GM21515 (cell line): ENCODE data around the gene SPATA31D4.
"Not testable (repeated sequence)": the region's sequence is repeated elsewhere in the genome, so short reads cannot be mapped to it uniquely, and the experiment has no call there.

Experiments
- ATAC-seq: cut with Tn5 transposase; IDR thresholded peaks from one replicate; pipeline ENCODE4 v1.9.1; 2021; ENCODE audit not compliant: unreplicated experiment

SPATA31D4 gene

GRCh38 chr9:81928305-81928704 is at the start of gene SPATA31D4:
Gene SPATA31D4, plus strand, starts transcription at chr9:81928428. Its CDS starts 86 bp downstream, at chr9:81928514.
- ATAC-seq = not testable (repeated sequence)

GRCh38 chr9:81878530-81878929 is 49.7 kb upstream of the SPATA31D4 start:
- ATAC-seq = no peak

GRCh38 chr9:81879501-81879916 is 48.7 kb upstream of the SPATA31D4 start:
- no peak for ATAC-seq

- ATAC-seq = no peak
These were observed 42.6 kb upstream of the SPATA31D4 start for GRCh38 chr9:81885602-81886001.

DNA sequence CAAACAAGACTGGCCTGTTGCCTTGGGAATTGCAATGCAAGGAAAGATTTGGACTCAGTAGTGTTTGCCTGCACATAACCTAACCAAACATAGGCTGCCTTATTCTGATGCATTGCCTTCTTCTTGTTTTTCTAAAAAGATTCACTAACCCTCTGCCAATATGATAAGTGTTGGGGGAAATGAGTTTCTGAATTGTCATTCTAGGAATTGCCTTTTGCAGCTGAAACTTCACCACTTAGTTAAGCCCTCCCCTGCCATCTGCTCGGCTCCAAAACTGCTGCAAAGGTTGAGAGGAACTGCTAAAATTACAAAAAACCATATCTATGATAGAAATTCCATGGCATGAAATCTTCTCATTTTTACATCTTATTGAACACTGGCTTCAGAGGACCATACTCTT is 41.6 kb upstream of the SPATA31D4 start:
- no peak for ATAC-seq

- no peak for ATAC-seq
These were observed 38.1 kb upstream of the SPATA31D4 start for GRCh38 chr9:81890104-81890503.

- ATAC-seq = no peak
These were observed 35.8 kb upstream of the SPATA31D4 start for GRCh38 chr9:81892440-81892839.

GRCh38 chr9:81893929-81894328 is 34.3 kb upstream of the SPATA31D4 start:
- no peak for ATAC-seq

- ATAC-seq = no peak
These were observed 33.3 kb upstream of the SPATA31D4 start for GRCh38 chr9:81894891-81895290.

DNA sequence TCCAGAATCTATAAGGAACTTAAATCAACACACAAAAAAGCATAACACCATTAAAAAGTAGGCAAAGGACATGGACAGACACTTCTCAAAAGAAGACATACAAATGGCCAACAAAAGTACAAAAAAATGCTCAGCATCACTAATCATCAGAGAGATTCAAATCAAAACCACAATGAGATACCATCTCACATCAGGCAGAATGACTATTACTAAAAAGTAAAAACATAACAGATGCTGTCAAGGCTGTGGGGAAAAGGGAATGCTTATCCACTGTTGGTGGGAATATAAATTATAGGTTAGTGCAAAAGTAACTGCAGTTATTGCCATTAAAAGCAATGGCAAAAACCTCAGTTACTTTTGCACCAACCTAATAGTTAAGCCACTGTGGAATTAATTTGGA is 32.2 kb upstream of the SPATA31D4 start:
- ATAC-seq = no peak

- ATAC-seq = no peak
These were observed 29.4 kb upstream of the SPATA31D4 start for GRCh38 chr9:81898851-81899250.

- no peak for ATAC-seq
These were observed 26.0 kb upstream of the SPATA31D4 start for GRCh38 chr9:81902196-81902595.

GRCh38 chr9:81902626-81903025 is 25.6 kb upstream of the SPATA31D4 start:
- no peak for ATAC-seq

DNA sequence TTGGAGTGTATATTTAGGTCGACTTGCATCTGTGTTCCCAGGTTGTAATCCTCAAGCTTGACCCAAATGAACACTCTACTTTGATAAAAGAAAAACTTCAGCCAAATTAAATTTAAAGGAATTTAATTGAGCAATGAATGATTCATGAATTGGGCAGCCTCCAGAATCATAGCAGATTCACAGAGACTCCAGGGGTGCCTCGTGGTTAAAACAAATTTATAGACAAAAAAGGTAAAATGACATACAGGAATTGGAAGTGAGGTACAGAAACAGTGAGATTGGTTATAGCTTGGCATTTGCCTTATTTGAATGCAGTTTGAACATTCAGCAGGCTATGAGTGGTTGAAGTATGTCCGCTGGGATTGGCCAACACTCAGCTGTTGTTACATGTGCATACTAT is 21.6 kb upstream of the SPATA31D4 start:
- no peak for ATAC-seq

- no peak for ATAC-seq
These were observed 16.1 kb upstream of the SPATA31D4 start for GRCh38 chr9:81912135-81912534.

GRCh38 chr9:81915801-81916505 is 12.3 kb upstream of the SPATA31D4 start:
- ATAC-seq = no peak

DNA sequence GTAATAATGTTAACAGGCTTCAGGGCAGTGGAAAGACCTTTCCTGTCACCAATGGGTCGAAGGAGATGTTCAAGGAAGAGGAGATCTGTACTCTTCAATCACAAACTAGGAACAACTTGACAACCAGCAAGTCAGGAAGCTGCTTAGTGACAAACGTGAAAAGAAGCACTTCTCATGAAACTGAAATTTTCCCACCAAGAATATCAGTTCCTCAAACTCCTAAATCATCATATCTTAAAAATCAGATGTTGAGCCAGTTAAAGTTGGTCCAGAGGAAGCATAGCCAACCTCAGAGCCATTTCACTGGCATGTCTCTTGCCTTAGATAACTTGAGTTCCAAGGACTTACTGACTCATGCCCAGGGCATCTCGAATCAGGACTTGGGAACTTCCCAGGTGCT is 9.7 kb upstream of the SPATA31D4 start:
- not testable (repeated sequence) for ATAC-seq

GRCh38 chr9:81930147-81930546 is 1.9 kb downstream of the SPATA31D4 start:
- ATAC-seq = not testable (repeated sequence)

DNA sequence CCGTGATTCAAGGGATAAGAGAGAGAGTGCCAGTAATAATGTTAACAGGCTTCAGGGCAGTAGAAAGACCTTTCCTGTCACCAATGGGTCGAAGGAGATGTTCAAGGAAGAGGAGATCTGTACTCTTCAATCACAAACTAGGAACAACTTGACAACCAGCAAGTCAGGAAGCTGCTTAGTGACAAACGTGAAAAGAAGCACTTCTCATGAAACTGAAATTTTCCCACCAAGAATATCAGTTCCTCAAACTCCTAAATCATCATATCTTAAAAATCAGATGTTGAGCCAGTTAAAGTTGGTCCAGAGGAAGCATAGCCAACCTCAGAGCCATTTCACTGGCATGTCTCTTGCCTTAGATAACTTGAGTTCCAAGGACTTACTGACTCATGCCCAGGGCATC is 5.3 kb downstream of the SPATA31D4 start:
- not testable (repeated sequence) for ATAC-seq

- ATAC-seq = not testable (repeated sequence)
These were observed 15.2 kb downstream of the SPATA31D4 start, which contains the start of gene SPATA31D3 for GRCh38 chr9:81943393-81943792. Gene SPATA31D3, plus strand, starts transcription at chr9:81943500. Its CDS starts 86 bp downstream, at chr9:81943586.

DNA sequence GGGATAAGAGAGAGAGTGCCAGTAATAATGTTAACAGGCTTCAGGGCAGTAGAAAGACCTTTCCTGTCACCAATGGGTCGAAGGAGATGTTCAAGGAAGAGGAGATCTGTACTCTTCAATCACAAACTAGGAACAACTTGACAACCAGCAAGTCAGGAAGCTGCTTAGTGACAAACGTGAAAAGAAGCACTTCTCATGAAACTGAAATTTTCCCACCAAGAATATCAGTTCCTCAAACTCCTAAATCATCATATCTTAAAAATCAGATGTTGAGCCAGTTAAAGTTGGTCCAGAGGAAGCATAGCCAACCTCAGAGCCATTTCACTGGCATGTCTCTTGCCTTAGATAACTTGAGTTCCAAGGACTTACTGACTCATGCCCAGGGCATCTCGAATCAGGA is 20.4 kb downstream of the SPATA31D4 start:
- ATAC-seq = not testable (repeated sequence)

DNA sequence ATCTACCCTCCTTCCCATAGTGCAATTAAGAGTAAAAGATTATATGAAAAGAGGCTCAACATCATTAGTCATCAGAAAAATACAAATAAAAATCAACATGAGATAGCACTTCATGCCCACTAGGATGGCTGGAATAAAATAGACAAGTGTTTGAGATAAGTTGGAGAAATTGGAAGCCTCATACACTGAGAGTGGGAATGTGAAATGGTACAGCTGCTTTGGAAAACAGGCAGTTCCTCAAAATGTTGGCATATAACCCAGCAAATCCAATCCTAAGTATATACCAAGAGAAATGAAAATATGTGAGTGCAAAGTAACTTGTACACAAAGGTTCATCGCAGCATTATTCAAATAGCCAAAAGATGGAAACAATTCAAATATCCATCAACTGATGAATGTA is 24.9 kb downstream of the SPATA31D4 start:
- no peak for ATAC-seq

GRCh38 chr9:81955625-81956024 is 27.4 kb downstream of the SPATA31D4 start:
- no peak for ATAC-seq
